ENCODE results near the gene AGAP1. TPM values are rescaled to one million over a fixed set of nuclear protein-coding genes. Genes with fewer than 3 reads are reported as not detected.

AGAP1 gene
- total RNA-seq, 1 donor from 2014 or later: 33.7 TPM

DNA sequence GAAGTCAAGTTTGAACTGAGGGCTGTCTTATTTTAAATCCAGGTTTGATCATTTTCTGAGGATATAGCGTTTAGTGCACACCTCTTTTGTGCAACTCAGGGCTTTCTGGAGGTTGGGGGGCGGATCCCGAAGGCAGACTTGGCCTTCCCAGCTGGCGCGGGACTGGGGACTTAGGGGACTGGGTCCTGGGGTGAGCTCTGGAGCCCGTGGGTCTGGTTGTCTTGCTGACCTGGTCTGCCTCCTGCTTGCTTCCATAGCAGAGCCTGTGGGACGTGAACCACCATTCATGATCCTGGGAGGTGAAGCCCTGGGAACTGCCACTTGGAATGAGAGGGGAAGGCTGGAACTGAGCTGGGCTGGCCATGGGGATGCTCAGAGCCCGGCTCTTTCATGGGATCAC lies 63.1 kb downstream of the AGAP1 start:
- no peak for DNase-seq (ENCODE audit: low read depth)
- TF ChIP-seq CTCF (IDR thresholded peaks at IDR 0.05; ENCODE audit: insufficient read depth, low read length, poor library complexity, severe bottlenecking): no peak
- Histone ChIP-seq H3K27me3 (ENCODE audit: control insufficient read depth, insufficient read depth, low read length) (no peaks in the 10 kb centered on the region), H3K36me3 (ENCODE audit: control insufficient read depth, insufficient read depth, low read length) (peaks cover 1% of the 10 kb centered on the region), H3K4me3 (ENCODE audit: low read depth, low read length) (no peak overlapping the region)

DNA sequence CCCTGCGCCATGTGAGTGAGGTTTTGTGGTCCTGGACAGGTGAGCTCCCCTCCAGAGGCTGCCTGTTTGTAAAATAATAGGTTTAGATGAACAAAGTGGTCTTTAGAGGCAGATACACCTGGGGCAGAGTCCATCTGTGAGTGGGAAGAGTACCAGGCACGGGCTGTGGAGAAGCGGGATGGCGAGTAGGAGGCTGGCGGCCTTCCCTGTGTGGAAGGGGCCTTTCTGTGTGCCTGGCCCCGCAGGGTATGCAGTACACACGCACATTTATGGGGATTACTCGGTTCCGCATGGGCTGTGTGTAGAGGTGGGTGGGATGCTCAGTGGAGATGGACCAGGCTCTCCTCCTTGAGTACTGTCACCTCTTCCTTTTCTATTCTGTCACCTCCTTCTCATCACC lies 64.1 kb downstream of the AGAP1 start:
- TF ChIP-seq CTCF (IDR thresholded peaks at IDR 0.05; ENCODE audit: insufficient read depth, low read length, poor library complexity, severe bottlenecking): no peak
- DNase-seq (ENCODE audit: low read depth): no peak
- Histone ChIP-seq H3K4me3 (ENCODE audit: low read depth, low read length) (no peak overlapping the region), H3K27me3 (ENCODE audit: control insufficient read depth, insufficient read depth, low read length) (no peaks in the 10 kb centered on the region), H3K36me3 (ENCODE audit: control insufficient read depth, insufficient read depth, low read length) (peaks cover 1% of the 10 kb centered on the region)

DNA sequence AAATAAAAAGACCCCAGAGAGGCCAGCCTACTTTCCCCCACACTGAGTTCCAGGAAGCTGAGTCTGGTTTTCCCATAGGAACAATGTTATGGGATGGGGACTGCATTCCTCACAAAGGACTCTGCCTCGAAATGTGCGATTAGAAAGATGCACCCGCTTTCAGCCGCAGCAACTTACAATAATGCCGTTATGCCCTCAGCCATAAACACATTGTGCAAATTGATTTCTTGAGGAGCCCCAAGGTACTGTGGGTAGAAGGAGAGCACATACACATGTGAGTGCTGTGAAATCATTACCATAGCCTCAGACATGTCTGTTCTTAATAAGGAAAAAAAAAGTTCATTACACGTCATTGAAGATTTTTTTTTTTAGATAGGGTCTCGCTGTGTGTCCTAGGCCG lies 64.7 kb downstream of the AGAP1 start:
- no peak for DNase-seq (ENCODE audit: low read depth)
- Histone ChIP-seq H3K27me3 (ENCODE audit: control insufficient read depth, insufficient read depth, low read length) (no peaks in the 10 kb centered on the region), H3K4me3 (ENCODE audit: low read depth, low read length) (no peak overlapping the region), H3K36me3 (ENCODE audit: control insufficient read depth, insufficient read depth, low read length) (peaks cover 1% of the 10 kb centered on the region)
- no peak for TF ChIP-seq CTCF (IDR thresholded peaks at IDR 0.05; ENCODE audit: insufficient read depth, low read length, poor library complexity, severe bottlenecking)

DNA sequence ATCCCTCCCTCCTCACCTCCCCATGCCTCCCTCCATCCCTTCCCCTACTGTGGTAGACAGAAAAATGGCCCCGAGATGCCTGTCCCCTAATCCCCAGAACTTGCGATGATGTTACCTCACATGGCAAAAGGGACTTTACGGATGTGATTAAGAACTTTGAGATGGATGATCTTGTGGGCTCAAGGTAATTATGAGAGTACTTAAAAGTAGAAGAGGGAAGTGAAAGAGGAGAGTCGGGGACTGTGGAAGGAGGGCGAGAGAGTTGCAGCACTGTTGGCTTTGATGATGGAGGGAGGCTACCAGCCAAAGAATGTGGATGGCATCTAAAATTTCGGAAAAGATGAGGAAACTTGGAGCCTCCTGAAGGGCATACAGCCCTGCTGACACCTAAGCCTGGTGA lies 66.5 kb downstream of the AGAP1 start:
- H3K36me3 ChIP-seq (ENCODE audit: control insufficient read depth, insufficient read depth, low read length): peaks cover 1% of the 10 kb centered on the region
- DNase-seq (ENCODE audit: low read depth): no peak
- H3K4me3 ChIP-seq (ENCODE audit: low read depth, low read length): no peak overlapping the region
- H3K27me3 ChIP-seq (ENCODE audit: control insufficient read depth, insufficient read depth, low read length): no peaks in the 10 kb centered on the region
- no peak for TF ChIP-seq CTCF (IDR thresholded peaks at IDR 0.05; ENCODE audit: insufficient read depth, low read length, poor library complexity, severe bottlenecking)

- TF ChIP-seq CTCF (IDR thresholded peaks at IDR 0.05; ENCODE audit: insufficient read depth, low read length, poor library complexity, severe bottlenecking): no peak
- no peak for DNase-seq (ENCODE audit: low read depth)
- Histone ChIP-seq H3K36me3 (ENCODE audit: control insufficient read depth, insufficient read depth, low read length) (peaks cover 1% of the 10 kb centered on the region), H3K4me3 (ENCODE audit: low read depth, low read length) (no peak overlapping the region), H3K27me3 (ENCODE audit: control insufficient read depth, insufficient read depth, low read length) (no peaks in the 10 kb centered on the region)
These were observed 67.6 kb downstream of the AGAP1 start for GRCh38 chr2:235561450-235561849.

GRCh38 chr2:235562065-235562747 lies 68.4 kb downstream of the AGAP1 start:
- no peak for DNase-seq (ENCODE audit: low read depth)
- TF ChIP-seq CTCF (IDR thresholded peaks at IDR 0.05; ENCODE audit: insufficient read depth, low read length, poor library complexity, severe bottlenecking): no peak
- peaks cover 1% of the 10 kb centered on the region for H3K36me3 ChIP-seq (ENCODE audit: control insufficient read depth, insufficient read depth, low read length)

More at GRCh38 chr2:235562065-235562747, 68.4 kb downstream of the AGAP1 start:
- Histone ChIP-seq H3K4me3 (ENCODE audit: low read depth, low read length) (no peak overlapping the region), H3K27me3 (ENCODE audit: control insufficient read depth, insufficient read depth, low read length) (no peaks in the 10 kb centered on the region)
